ENCODE results near the gene LRCH4. TPM values are rescaled to one million over a fixed set of nuclear protein-coding genes. Genes with fewer than 3 reads are reported as not detected.
A peak's percentile ranks its signal among the peaks of the same experiment; 100 is the strongest.

Gene LRCH4
- total and polyA plus RNA-seq, 11 donors: 18.5 to 46.6 (median 34.1) TPM

DNA sequence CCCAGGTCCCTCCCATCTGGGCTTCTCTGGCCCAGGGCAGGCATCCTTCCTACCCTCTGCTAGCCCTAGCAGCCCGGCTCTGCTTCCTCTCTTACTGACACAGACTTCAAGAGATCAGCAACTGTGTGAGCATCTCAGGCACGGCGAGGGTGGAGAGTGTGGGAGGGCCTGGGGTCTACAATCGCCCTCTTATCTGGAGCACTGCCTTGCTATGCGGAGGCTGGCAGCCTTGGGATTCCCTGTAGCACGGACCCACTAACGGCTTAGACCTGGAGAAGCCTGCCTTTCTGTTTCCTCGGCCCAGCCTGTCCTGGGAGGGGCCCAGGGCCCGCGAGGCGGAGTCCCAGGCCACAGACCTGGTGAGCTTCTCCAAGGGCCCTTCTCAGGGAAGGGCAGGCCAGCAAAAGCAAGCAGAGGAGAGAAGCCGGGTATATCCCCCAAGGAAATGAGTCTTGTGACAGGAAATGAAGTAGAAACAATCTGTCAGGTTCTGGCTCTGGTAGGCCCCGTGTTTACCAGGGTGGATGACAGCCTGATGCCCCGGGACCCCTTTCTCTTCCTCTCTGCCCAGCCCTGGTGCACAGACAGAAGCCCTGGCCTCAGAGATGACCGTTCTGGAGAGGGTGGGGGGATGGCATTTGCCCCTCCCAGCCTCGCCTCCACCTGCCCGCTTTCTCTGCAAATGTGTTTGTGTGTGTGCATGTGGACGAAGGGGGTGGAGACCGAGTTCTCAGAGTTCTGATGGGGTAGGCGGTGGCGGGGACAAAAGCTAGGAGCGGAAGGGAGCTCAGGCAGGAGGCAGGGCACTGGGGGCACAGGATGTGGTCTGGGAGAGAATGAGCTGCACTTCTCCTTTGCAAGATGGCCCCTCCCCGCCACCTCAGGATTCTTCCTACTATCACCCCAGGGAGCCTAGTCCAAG lies 2.5 kb downstream of the LRCH4 start:
- peaks cover 6 to 45% (median 35%) of the 10 kb centered on the region in 12 donors for H3K4me1 ChIP-seq

DNA sequence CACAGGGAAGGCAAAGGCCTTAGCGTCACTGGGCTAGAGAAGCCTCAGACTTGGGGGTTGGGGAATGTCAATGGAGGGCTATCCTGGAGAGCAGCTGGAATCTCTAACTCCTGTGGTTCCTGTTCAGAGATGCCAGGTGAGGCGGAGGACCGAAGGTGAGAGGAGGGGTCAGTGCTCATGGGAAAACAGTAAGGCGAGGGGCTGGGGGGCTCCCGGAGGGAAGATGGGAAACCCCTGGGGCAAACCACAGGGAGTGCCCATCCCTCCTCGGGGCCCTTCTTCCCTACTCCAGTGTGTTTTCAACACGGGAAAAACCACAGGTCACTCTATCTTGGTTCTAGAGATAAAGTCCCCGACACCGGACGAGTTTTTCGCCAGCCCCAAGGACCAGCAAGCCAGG lies 3.3 kb downstream of the LRCH4 start:
- peaks cover 2 to 53% (median 44%) of the 10 kb centered on the region in 9 donors for H3K36me3 ChIP-seq
- H3K27me3 ChIP-seq: no peaks in the 10 kb centered on the region
- peaks cover 6 to 45% (median 35%) of the 10 kb centered on the region in 12 donors for H3K4me1 ChIP-seq
- 52 to 62% (median 55%) methylated on average over 11 of the region's 11 CpGs for WGBS, 4 donors
- ATAC-seq (no peak), DNase-seq (no peak)
- peak overlapping the region in 7 of 12 donors; percentile 48 to 99 (median 96) for H3K27ac ChIP-seq
- TF ChIP-seq POLR2A (IDR thresholded peaks at IDR 0.05): no peak
- TF ChIP-seq, protein P1, sequence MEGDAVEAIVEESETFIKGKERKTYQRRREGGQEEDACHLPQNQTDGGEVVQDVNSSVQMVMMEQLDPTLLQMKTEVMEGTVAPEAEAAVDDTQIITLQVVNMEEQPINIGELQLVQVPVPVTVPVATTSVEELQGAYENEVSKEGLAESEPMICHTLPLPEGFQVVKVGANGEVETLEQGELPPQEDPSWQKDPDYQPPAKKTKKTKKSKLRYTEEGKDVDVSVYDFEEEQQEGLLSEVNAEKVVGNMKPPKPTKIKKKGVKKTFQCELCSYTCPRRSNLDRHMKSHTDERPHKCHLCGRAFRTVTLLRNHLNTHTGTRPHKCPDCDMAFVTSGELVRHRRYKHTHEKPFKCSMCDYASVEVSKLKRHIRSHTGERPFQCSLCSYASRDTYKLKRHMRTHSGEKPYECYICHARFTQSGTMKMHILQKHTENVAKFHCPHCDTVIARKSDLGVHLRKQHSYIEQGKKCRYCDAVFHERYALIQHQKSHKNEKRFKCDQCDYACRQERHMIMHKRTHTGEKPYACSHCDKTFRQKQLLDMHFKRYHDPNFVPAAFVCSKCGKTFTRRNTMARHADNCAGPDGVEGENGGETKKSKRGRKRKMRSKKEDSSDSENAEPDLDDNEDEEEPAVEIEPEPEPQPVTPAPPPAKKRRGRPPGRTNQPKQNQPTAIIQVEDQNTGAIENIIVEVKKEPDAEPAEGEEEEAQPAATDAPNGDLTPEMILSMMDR (IDR thresholded peaks at IDR 0.05): no peak
- no peaks in the 10 kb centered on the region for H3K9me3 ChIP-seq
- intact Hi-C loops (cut with DNase I): loop anchor here in 3 of 10 donors (5.0 to 10.0 kb wide), 2 partner anchors 92 to 95 kb away; partner anchors contain the start of gene GNB2 (in 2 of the 3)
- H3K4me3 ChIP-seq: peak overlapping the region in 4 of 12 donors; percentile 88 to 100 (median 95)

More for the DNA sequence above, 2.5 kb downstream of the LRCH4 start:
- Histone ChIP-seq H3K36me3 (peaks cover 2 to 45% (median 36%) of the 10 kb centered on the region in 9 donors), H3K27ac (peak overlapping the region; percentile 70 to 99 (median 96)), H3K9me3 (no peaks in the 10 kb centered on the region), H3K4me3 (peak overlapping the region in 10 of 12 donors; percentile 18 to 100 (median 95)), H3K27me3 (no peaks in the 10 kb centered on the region)
- peak; percentile 69 to 85 (median 72) for DNase-seq
- TF ChIP-seq, protein P1 (IDR thresholded peaks at IDR 0.05): no peak
- no peak for TF ChIP-seq POLR2A (IDR thresholded peaks at IDR 0.05)
- 36 to 50% (median 49%) methylated on average over 21 to 23 of the region's 23 CpGs for WGBS, 4 donors
- intact Hi-C loops (cut with DNase I): loop anchor here in 4 of 10 donors (2.0 to 10.0 kb wide), 3 partner anchors 13 to 94 kb away; partner anchors contain the start of gene GNB2 (in 2 of the 4)
- ATAC-seq: no peak

DNA sequence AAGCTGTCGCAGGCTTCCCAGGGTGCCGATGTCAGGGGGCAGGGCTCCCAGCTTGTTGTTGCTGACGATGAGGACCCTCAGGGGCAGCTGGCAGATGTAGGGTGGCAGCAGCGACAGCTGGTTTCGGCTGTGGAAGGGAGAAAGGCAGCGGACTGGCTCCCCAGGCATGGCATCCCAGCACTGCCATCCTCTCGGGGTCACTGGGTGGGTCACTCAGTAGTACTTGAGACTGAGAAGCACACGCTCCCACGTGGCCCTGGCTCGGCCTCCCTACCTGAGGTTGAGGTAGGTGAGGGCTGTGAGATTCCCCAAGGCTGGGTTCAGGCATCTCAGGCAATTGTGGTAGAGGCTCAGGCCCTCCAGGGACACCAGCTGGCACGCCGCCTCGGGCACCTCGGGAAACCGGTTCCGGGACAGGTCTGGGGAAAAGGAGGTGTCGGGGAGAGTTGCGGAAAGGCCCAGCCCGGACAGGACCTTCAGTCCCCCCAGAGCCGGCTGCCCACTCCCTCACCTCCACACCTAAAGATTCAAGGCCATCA lies 3.8 kb downstream of the LRCH4 start:
- H3K27ac ChIP-seq: peak overlapping the region in 2 of 12 donors; percentile 98 to 99
- H3K27me3 ChIP-seq: no peaks in the 10 kb centered on the region
- ATAC-seq (no peak), DNase-seq (peak in 1 of 5 donors; percentile 56)
- WGBS, 4 donors: 72 to 82% (median 81%) methylated on average over 16 to 20 of the region's 20 CpGs
- no peak overlapping the region for H3K4me3 ChIP-seq
- TF ChIP-seq, protein P1 (IDR thresholded peaks at IDR 0.05): no peak
- TF ChIP-seq POLR2A (IDR thresholded peaks at IDR 0.05): no peak
- intact Hi-C loops (cut with DNase I): loop anchor here in 3 of 10 donors (5.0 to 10.0 kb wide), 2 partner anchors 93 to 95 kb away; partner anchors contain the start of gene GNB2 (in 2 of the 3)
- H3K36me3 ChIP-seq: peaks cover 2 to 58% (median 49%) of the 10 kb centered on the region in 9 donors
- peaks cover 6 to 41% (median 33%) of the 10 kb centered on the region in 12 donors for H3K4me1 ChIP-seq
- no peaks in the 10 kb centered on the region for H3K9me3 ChIP-seq

Data from heart left ventricle (tissue), 16 donors.